Measurements from ENCODE around the gene EGLN3. TPM values are rescaled to one million over a fixed set of nuclear protein-coding genes. Genes with fewer than 3 reads are reported as not detected.

The EGLN3 gene
- total RNA-seq, 1 donor from 2014 or later: 10.3 TPM

DNA sequence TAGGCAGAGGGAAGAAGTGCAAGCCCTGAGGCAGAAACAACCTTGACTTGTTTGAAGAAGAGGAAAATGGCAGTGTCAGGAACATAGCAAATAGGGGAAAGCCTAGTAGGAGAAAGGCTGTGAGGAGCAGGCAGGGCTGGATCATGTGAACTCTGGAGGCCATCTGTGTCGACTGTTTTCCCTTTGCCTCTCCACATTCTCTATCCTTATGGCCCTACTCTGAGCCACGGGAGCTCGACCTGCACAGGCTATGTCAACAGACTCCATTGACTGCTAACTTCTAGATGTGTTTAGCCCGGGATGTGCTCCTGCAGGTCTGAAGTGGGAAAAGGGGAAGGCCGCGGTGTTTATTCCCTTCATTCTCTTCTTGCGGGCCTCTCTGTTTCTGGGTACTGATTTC is 35.2 kb downstream of the EGLN3 start:
- no peak for DNase-seq (ENCODE audit: extremely low spot score in 2 of 2)
- Histone ChIP-seq H3K27ac (no peak overlapping the region), H3K27me3 (no peaks in the 10 kb centered on the region), H3K4me1 (peaks cover 8% of the 10 kb centered on the region), H3K4me3 (no peak overlapping the region), H3K36me3 (no peaks in the 10 kb centered on the region), H3K9me3 (no peaks in the 10 kb centered on the region)
- TF ChIP-seq, protein P1, sequence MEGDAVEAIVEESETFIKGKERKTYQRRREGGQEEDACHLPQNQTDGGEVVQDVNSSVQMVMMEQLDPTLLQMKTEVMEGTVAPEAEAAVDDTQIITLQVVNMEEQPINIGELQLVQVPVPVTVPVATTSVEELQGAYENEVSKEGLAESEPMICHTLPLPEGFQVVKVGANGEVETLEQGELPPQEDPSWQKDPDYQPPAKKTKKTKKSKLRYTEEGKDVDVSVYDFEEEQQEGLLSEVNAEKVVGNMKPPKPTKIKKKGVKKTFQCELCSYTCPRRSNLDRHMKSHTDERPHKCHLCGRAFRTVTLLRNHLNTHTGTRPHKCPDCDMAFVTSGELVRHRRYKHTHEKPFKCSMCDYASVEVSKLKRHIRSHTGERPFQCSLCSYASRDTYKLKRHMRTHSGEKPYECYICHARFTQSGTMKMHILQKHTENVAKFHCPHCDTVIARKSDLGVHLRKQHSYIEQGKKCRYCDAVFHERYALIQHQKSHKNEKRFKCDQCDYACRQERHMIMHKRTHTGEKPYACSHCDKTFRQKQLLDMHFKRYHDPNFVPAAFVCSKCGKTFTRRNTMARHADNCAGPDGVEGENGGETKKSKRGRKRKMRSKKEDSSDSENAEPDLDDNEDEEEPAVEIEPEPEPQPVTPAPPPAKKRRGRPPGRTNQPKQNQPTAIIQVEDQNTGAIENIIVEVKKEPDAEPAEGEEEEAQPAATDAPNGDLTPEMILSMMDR (IDR thresholded peaks at IDR 0.05): no peak
- TF ChIP-seq POLR2A (IDR thresholded peaks at IDR 0.05) (no peak), POLR2AphosphoS5 (IDR thresholded peaks at IDR 0.05; ENCODE audit: insufficient read depth in 1 of 2, low read depth in 1 of 2) (no peak)
- intact Hi-C loops (cut with DNase I): no loop called here

DNA sequence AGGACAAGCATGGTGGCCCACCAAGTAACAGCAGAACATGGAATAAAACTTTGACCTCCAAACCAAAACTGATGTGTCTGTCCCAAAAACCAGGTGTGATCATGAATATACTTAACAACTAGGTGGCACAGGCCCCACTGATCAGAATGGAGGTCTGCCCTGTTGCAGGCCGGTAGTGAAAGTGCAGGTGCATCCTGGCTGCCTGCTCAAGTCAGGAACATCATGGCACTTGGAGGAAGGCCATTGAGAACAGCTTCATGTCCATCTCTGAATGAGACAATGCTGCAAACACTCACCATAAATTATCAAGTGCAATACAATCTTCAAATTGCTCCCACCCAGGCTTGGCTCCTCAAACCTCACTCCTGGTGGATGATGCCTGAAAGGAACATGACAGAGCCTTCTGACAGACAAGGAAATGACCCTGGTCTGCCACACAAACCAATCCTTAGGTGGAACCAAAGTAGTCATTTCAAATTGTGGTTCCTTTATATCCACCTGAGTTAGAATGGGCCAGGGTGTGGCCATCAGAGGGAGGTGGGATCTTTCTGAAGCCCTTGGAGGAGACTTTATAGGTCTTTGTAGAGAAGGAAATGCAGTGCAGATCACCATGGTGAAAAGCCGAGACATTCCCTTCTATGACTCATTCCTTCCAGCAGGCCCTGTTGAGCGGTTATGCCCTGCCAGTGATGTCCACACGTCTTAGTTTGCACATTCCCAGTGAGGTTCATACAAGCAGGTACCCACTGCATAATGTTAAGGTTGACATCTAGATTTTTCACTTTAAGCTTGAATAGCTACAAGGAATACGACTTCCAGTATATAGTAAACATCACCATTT is 36.0 kb downstream of the EGLN3 start:
- intact Hi-C loops (cut with DNase I): no loop called here
- H3K4me3 ChIP-seq: no peak overlapping the region
- TF ChIP-seq POLR2A (IDR thresholded peaks at IDR 0.05) (no peak), POLR2AphosphoS5 (IDR thresholded peaks at IDR 0.05; ENCODE audit: insufficient read depth in 1 of 2, low read depth in 1 of 2) (no peak)
- TF ChIP-seq, protein P1 (IDR thresholded peaks at IDR 0.05): no peak
- H3K27me3 ChIP-seq: no peaks in the 10 kb centered on the region
- peaks cover 8% of the 10 kb centered on the region for H3K4me1 ChIP-seq
- H3K9me3 ChIP-seq: no peaks in the 10 kb centered on the region
- H3K36me3 ChIP-seq: no peaks in the 10 kb centered on the region
- DNase-seq (ENCODE audit: extremely low spot score in 2 of 2): no peak
- H3K27ac ChIP-seq: no peak overlapping the region

DNA sequence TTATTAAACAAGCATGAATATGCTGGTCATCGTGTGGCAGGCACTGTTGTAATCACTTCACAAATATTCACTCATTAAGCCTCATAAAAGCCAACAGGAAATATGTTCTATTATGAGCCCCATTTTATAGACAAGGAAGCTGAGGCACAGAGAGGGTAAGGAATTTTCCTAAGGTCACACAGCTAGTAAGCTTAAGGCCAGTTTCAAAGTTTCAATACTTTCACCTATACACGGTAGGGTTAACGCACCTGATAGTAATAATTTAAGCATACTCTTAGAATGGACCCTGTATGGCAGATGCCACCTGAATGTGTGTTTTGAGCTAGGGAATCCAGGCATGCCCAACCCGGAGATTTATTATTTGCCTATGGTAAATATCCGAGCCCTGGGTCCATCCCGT is 39.8 kb downstream of the EGLN3 start:
- TF ChIP-seq, protein P1 (IDR thresholded peaks at IDR 0.05): no peak
- TF ChIP-seq POLR2AphosphoS5 (IDR thresholded peaks at IDR 0.05; ENCODE audit: insufficient read depth in 1 of 2, low read depth in 1 of 2): no peak
- TF ChIP-seq POLR2A (IDR thresholded peaks at IDR 0.05): no peak
- Histone ChIP-seq H3K27me3 (no peaks in the 10 kb centered on the region), H3K36me3 (no peaks in the 10 kb centered on the region), H3K4me1 (no peaks in the 10 kb centered on the region), H3K27ac (no peak overlapping the region), H3K9me3 (no peaks in the 10 kb centered on the region), H3K4me3 (no peak overlapping the region)
- intact Hi-C loops (cut with DNase I): no loop called here
- DNase-seq (ENCODE audit: extremely low spot score in 2 of 2): no peak

DNA sequence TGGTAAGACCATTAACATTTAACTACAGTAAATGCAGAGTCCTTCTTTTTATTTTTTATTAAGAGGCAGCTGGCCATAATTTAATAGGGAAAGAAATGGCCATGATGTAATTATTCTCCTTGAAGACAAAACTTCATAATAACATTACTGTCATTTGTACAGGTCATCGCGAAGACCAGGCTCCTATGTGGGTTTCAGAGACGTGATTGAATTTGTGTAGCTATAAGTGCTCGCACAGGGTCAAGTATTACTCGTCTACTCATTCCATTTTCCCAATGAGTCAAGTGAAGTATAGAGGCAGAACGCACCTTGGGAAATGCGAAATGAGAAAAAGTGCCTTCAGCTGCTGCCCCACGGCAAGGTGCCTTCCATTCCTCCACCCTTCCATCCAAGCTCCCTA is 40.4 kb downstream of the EGLN3 start:
- Histone ChIP-seq H3K27ac (no peak overlapping the region), H3K4me3 (no peak overlapping the region), H3K27me3 (no peaks in the 10 kb centered on the region), H3K36me3 (no peaks in the 10 kb centered on the region), H3K4me1 (no peaks in the 10 kb centered on the region), H3K9me3 (no peaks in the 10 kb centered on the region)
- no peak for DNase-seq (ENCODE audit: extremely low spot score in 2 of 2)
- TF ChIP-seq POLR2A (IDR thresholded peaks at IDR 0.05) (no peak), POLR2AphosphoS5 (IDR thresholded peaks at IDR 0.05; ENCODE audit: insufficient read depth in 1 of 2, low read depth in 1 of 2) (no peak)
- TF ChIP-seq, protein P1 (IDR thresholded peaks at IDR 0.05): no peak
- intact Hi-C loops (cut with DNase I): no loop called here

DNA sequence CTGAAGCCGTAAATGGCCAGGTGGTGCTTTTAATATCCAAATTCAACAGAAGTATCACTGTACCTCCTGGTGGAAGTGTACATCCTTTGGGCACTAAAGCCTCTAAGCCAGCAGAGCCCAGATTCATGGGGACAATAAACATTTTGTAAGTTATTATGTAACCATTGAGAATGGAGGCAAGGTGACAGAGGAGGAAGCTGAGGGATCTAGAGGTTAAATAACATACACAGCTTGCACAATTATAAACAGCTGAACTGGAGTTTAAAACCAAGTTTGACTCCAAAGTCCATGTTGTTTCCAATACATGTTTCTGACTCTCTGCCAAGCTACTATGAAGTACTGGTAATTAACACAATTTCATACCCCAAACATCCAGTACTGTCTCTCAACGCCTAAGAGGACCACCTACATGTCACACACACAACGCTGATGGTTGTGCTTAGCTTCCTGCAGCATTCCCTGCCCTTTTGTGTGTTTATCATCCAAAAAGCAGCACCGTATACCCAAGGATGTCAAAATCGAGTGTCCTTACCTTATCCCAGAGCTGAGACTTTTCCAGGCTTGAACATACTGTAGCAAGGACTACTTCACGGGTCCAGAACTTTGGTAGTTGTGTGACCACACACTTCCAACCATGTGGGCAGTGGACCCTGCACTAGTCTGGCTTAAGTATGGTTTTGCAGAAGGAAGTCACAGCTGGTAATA is 41.3 kb downstream of the EGLN3 start:
- H3K4me1 ChIP-seq: no peaks in the 10 kb centered on the region
- H3K36me3 ChIP-seq: no peaks in the 10 kb centered on the region
- no peaks in the 10 kb centered on the region for H3K9me3 ChIP-seq
- TF ChIP-seq, protein P1 (IDR thresholded peaks at IDR 0.05): no peak
- TF ChIP-seq POLR2AphosphoS5 (IDR thresholded peaks at IDR 0.05; ENCODE audit: insufficient read depth in 1 of 2, low read depth in 1 of 2): no peak
- no peaks in the 10 kb centered on the region for H3K27me3 ChIP-seq
- intact Hi-C loops (cut with DNase I): no loop called here
- no peak overlapping the region for H3K4me3 ChIP-seq
- H3K27ac ChIP-seq: no peak overlapping the region
- DNase-seq (ENCODE audit: extremely low spot score in 2 of 2): no peak
